Prostate gland (tissue), 2 donors: ENCODE results near the gene CUL2. TPM values are rescaled to one million over a fixed set of nuclear protein-coding genes. Genes with fewer than 3 reads are reported as not detected.
A peak's percentile ranks its signal among the peaks of the same experiment; 100 is the strongest.
"Not testable (repeated sequence)": the region's sequence is repeated elsewhere in the genome, so short reads cannot be mapped to it uniquely, and the experiment has no call there.

Experiments
- DNase-seq: peaks from one replicate; pipeline ENCODE4 v3.0.0-alpha.2; 2019; ENCODE audit warnings: low spot score
- H3K27ac ChIP-seq, 2 donors: fragments of 200-600 bp; sonication (generic); 2 replicates each; pipeline ENCODE4 v1.5.1; 2017 to 2019
- H3K27me3 ChIP-seq: fragments of 200-600 bp; sonication (generic); replicated peaks from 2 replicates; pipeline ENCODE4 v1.5.1; 2019; ENCODE audit not compliant: insufficient read depth
- H3K36me3 ChIP-seq, 2 donors: fragments of 200-600 bp; sonication (generic); 1 replicate in 1 of 2; 2 replicates in 1 of 2; pipeline versions ENCODE4 v1.5.1 to v1.8.1; 2017 to 2019
- H3K4me1 ChIP-seq: fragments of 200-600 bp; sonication (generic); replicated peaks from 2 replicates; pipeline ENCODE4 v1.5.1; 2019
- H3K4me3 ChIP-seq, 2 donors: fragments of 200-600 bp; sonication (generic); 2 replicates each; pipeline ENCODE4 v1.5.1; 2017 to 2019
- H3K9me3 ChIP-seq: fragments of 200-600 bp; sonication (generic); 2 replicates; pipeline ENCODE4 v1.5.1; 2017
- CTCF ChIP-seq, 4 experiments: fragments of 200-600 bp in 2 of 4; fragments of 450-650 bp in 2 of 4; sonication (generic) in 2 of 4; IDR thresholded peaks; 1 replicate in 3 of 4; 2 replicates in 1 of 4; pipeline ENCODE4 v1.5.1; 2016 to 2019; ENCODE audit warnings: antibody characterized with exemption in 4 of 4, mild to moderate bottlenecking in 2 of 4, moderate library complexity in 2 of 4
- POLR2A ChIP-seq: fragments of 450-650 bp; IDR thresholded peaks from one replicate; pipeline ENCODE4 v1.6.1; 2016; ENCODE audit warnings: antibody characterized with exemption, mild to moderate bottlenecking
- POLR2AphosphoS5 ChIP-seq: sonication (generic); formaldehyde crosslinking; IDR thresholded peaks from one replicate; pipeline ENCODE4 v1.6.1; 2017; ENCODE audit warnings: antibody characterized with exemption
- WGBS: methylation state at CpG from one replicate; pipeline ENCODE4 v1.1.5; 2018; 5-methylcytosine and 5-hydroxymethylcytosine counted together
- intact Hi-C: fragments of 100-400 bp; cut with DNase I; formaldehyde crosslinking; loops from one replicate; pipeline ENCODE4 v1.14.2; 2022
- total RNA-seq, 2 donors: library from RNA; depleted of rRNA; stranded (reverse); fragments of >200 nt; gene quantifications; one replicate each; pipeline ENCODE4 v1.1.0, GENCODE V29; 2016

Gene CUL2
- total RNA-seq, 2 donors from 2014 or later = 15.5 to 15.9 TPM

DNA sequence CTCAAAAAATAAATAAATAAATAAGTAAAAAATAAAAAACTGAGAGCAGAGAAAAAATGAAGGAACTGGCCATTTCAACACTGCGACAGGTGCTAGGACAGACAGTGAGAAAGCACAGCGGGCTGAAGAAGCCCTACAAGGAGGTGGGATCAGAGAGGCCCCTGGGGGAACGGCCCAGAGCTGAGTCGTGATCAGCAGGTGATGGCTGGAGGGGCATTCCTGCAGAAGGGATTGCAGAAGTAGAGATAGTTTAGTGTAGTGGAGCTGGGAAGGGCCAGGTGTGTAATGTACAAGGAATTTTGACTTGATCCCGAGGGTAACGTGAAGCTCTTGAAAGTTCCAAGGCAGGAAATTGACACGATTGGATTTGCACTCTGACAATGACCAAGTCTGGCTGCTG lies 112.1 kb downstream of the CUL2 start:
- H3K4me3 ChIP-seq = no peak overlapping the region

GRCh38 chr10:34976380-34976910 lies 113.7 kb downstream of the CUL2 start:
- H3K36me3 ChIP-seq, H3K27me3 ChIP-seq, DNase-seq, H3K4me1 ChIP-seq, H3K4me3 ChIP-seq, H3K27ac ChIP-seq, H3K9me3 ChIP-seq: not testable (repeated sequence)
- WGBS = 97% methylated on average over 29 of the region's 29 CpGs
- intact Hi-C loops = loop anchor here (10.0 kb wide), 1 partner anchor 252 kb away; no protein-coding TSS in a partner anchor

More for the DNA sequence above, 112.1 kb downstream of the CUL2 start:
- no peak for DNase-seq
- TF ChIP-seq POLR2A (no peak), CTCF (IDR thresholded peaks at IDR 0.05) (no peak), POLR2AphosphoS5 (no peak)
- H3K27ac ChIP-seq = no peak overlapping the region
- no peaks in the 10 kb centered on the region for H3K4me1 ChIP-seq
- WGBS = 92% methylated on average over 7 of the region's 7 CpGs
- H3K27me3 ChIP-seq = no peaks in the 10 kb centered on the region
- H3K9me3 ChIP-seq = no peaks in the 10 kb centered on the region
- intact Hi-C loops = loop anchor here (10.0 kb wide), 1 partner anchor 253 kb away; no protein-coding TSS in a partner anchor
- H3K36me3 ChIP-seq = no peaks in the 10 kb centered on the region

GRCh38 chr10:34974364-34975065 lies 115.6 kb downstream of the CUL2 start:
- not testable (repeated sequence) for DNase-seq, H3K27me3 ChIP-seq, H3K4me1 ChIP-seq, H3K36me3 ChIP-seq, H3K9me3 ChIP-seq
- 83% methylated on average over 8 of the region's 8 CpGs for WGBS
- Histone ChIP-seq H3K4me3 (peak overlapping the region; percentile 17 to 28), H3K27ac (peak overlapping the region; percentile 57 to 68)
- peak in 3 of 4 experiments; percentile 22 to 62 (median 40) for TF ChIP-seq CTCF (IDR thresholded peaks at IDR 0.05)
- intact Hi-C loops = loop anchor here (10.0 kb wide), 1 partner anchor 250 kb away; no protein-coding TSS in a partner anchor

DNA sequence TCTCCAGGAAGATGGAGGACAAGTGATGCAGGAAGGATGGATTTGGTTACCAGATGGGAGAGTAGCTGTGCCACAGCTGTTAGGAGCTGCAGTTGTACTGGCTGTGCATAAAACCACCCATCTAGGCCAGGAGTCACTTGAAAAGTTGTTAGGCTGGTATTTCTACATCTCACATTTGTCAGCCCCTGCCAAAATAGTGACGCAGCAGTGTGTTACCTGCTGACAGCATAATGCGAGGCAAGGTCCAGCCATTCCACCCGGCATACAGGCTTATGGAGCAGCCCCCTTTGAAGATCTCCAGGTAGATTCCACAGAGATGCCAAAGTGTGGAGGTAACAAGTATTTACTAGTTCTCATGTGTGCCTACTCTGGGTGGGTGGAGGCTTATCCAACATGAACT lies 116.4 kb downstream of the CUL2 start:
- H3K4me3 ChIP-seq = peak overlapping the region; percentile 17 to 28
- WGBS = 54% methylated on average over 3 of the region's 3 CpGs
- intact Hi-C loops = loop anchor here (10.0 kb wide), 1 partner anchor 249 kb away; no protein-coding TSS in a partner anchor
- DNase-seq = peak; percentile 87
- not testable (repeated sequence) for H3K4me1 ChIP-seq, H3K27me3 ChIP-seq, H3K9me3 ChIP-seq, H3K36me3 ChIP-seq
- peak overlapping the region; percentile 57 to 68 for H3K27ac ChIP-seq
- TF ChIP-seq POLR2AphosphoS5 = peak; percentile 73

DNA sequence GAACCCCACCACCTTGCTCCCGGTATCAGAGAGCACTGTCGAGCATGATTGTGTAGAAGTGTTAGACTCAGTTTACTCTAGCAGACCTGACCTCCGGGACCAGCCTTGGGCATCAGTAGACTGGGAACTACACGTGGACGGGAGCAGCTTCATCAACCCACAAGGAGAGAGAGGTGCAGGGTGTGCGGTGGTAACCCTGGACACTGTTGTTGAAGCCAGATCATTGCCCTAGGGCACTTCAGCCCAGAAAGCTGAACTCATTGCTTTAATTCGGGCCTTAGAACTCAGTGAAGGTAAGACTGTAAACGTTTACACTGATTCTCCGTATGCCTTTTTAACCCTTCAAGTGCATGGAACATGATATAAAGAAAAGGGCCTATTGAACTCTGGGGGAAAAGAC lies 117.0 kb downstream of the CUL2 start:
- not testable (repeated sequence) for H3K27ac ChIP-seq
- 70% methylated on average over 9 of the region's 9 CpGs for WGBS

DNA sequence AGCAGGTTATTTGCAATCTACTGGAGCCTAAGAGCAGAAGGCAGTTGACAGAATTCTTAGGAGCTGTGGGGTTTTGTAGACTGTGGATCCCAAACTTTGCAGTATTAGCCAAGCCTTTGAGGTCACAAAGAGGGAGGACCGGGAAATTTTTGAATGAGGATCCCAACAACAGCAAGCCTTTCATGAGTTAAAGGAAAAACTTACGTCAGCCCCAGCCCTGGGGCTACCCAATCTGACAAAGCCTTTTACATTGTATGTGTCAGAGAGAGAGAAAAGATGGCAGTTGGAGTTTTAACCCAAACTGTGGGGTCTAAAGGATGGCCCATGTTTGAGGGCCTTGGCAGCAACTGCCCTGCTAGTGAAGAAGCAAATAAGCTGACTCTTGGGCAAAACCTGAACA lies 117.5 kb downstream of the CUL2 start:
- not testable (repeated sequence) for H3K27ac ChIP-seq, H3K27me3 ChIP-seq, H3K36me3 ChIP-seq, H3K9me3 ChIP-seq, H3K4me1 ChIP-seq, DNase-seq, H3K4me3 ChIP-seq
- intact Hi-C loops = loop anchor here (10.0 kb wide), 1 partner anchor 248 kb away; no protein-coding TSS in a partner anchor
- 63% methylated on average over 2 of the region's 2 CpGs for WGBS

More for the DNA sequence above, 117.0 kb downstream of the CUL2 start:
- H3K27me3 ChIP-seq, H3K4me1 ChIP-seq, H3K9me3 ChIP-seq, DNase-seq, H3K4me3 ChIP-seq, H3K36me3 ChIP-seq: not testable (repeated sequence)
- intact Hi-C loops = loop anchor here (10.0 kb wide), 1 partner anchor 248 kb away; no protein-coding TSS in a partner anchor

DNA sequence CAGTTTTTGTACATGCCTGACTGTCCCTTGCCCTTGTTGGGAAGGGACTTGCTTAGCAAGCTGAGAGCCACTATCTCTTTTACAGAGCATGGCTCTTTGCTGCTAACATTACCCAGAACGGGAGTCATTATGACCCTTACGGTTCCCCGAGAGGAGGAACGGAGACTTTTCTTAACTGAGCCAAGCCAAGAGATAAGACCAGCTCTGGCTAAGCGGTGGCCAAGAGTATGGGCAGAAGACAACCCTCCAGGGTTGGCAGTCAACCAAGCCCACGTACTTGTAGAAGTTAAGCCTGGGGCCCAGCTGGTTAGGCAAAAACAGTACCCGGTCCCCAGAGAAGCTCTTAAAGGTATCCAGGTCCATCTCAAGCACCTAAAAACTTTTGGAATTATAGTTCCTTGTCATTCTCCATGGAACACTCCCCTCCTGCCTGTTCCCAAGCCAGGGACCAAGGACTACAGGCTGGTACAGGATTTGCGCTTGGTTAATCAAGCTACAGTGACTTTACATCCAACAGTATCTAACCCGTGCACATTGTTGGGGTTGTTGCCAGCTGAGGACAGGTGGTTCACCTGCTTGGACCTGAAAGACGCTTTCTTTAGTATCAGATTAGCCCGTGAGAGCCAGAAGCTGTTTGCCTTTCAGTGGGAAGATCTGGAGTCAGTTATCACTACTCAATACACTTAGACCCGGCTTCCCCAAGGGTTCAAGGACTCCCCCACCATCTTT lies 118.4 kb downstream of the CUL2 start:
- H3K27ac ChIP-seq, DNase-seq: not testable (repeated sequence)
- 51% methylated on average over 12 of the region's 12 CpGs for WGBS

More for the DNA sequence above, 118.4 kb downstream of the CUL2 start:
- not testable (repeated sequence) for H3K27me3 ChIP-seq, H3K36me3 ChIP-seq, H3K9me3 ChIP-seq, H3K4me3 ChIP-seq, H3K4me1 ChIP-seq
- intact Hi-C loops = loop anchor here (10.0 kb wide), 1 partner anchor 247 kb away; no protein-coding TSS in a partner anchor
